ENCODE measurements around the gene DRAP1. TPM values are rescaled to one million over a fixed set of nuclear protein-coding genes. Genes with fewer than 3 reads are reported as not detected.

DRAP1 gene
- 10 to 100 TPM; 57.3 to 89.8 (median 71.1) TPM for polyA plus RNA-seq (ENCODE audit: low read depth in 6 of 6)

- ATAC-seq (ENCODE audit: low read depth in 2 of 2), result peak; percentile 88 to 90
- DNase-seq, result peak; percentile 96
- H3K27ac Mint-ChIP-seq, result peak within 1 kb of the TSS; percentile 82 to 92 (median 86)
- H3K36me3 Mint-ChIP-seq, result no peaks in the 10 kb centered on the region
- H3K9me3 Mint-ChIP-seq, result no peaks in the 10 kb centered on the region
- H3K4me3 Mint-ChIP-seq, result peak within 1 kb of the TSS; percentile 85 to 98 (median 92)
- no peaks in the 10 kb centered on the region for H3K27me3 Mint-ChIP-seq
- H3K4me1 Mint-ChIP-seq, result peaks cover 35 to 60% (median 53%) of the 10 kb centered on the region in 3 donors
These were observed at the start of gene DRAP1 for GRCh38 chr11:65919141-65919572. Gene DRAP1 (plus strand): TSS chr11:65919426. CDS start chr11:65919502, 76 bp downstream.

GRCh38 chr11:65869643-65870306 is 49.5 kb upstream of the DRAP1 start:
- H3K27ac Mint-ChIP-seq, result peak overlapping the region in 3 of 6 donors; percentile 47 to 72 (median 63)
- peaks cover 0 to 7% (median 0%) of the 10 kb centered on the region in 3 donors for H3K27me3 Mint-ChIP-seq

GRCh38 chr11:65870307-65870658 is 48.9 kb upstream of the DRAP1 start:
- no peak for DNase-seq
- Mint-ChIP-seq H3K36me3 (peaks cover 0 to 1% of the 10 kb centered on the region in 2 donors), H3K27me3 (peaks cover 0 to 7% (median 0%) of the 10 kb centered on the region in 3 donors), H3K4me1 (peaks cover 22 to 34% (median 23%) of the 10 kb centered on the region in 3 donors), H3K9me3 (no peaks in the 10 kb centered on the region), H3K4me3 (peak overlapping the region in 3 of 8 donors; percentile 29 to 82 (median 61)), H3K27ac (no peak overlapping the region)
- ATAC-seq (ENCODE audit: low read depth in 2 of 2), result no peak

More at GRCh38 chr11:65869643-65870306, 49.5 kb upstream of the DRAP1 start:
- no peak for DNase-seq
- H3K4me1 Mint-ChIP-seq, result peaks cover 22 to 38% (median 27%) of the 10 kb centered on the region in 3 donors
- peaks cover 0 to 6% of the 10 kb centered on the region in 2 donors for H3K36me3 Mint-ChIP-seq
- H3K4me3 Mint-ChIP-seq, result peak overlapping the region in 3 of 8 donors; percentile 3 to 78 (median 20)
- ATAC-seq (ENCODE audit: low read depth in 2 of 2), result no peak
- H3K9me3 Mint-ChIP-seq, result no peaks in the 10 kb centered on the region

GRCh38 chr11:65870706-65871681 is 48.2 kb upstream of the DRAP1 start:
- Mint-ChIP-seq H3K36me3 (no peaks in the 10 kb centered on the region), H3K4me3 (peak overlapping the region in 6 of 8 donors; percentile 52 to 82 (median 60)), H3K27ac (peak overlapping the region in 2 of 6 donors; percentile 14 to 36), H3K4me1 (peaks cover 22 to 33% (median 22%) of the 10 kb centered on the region in 3 donors), H3K9me3 (no peaks in the 10 kb centered on the region), H3K27me3 (peaks cover 0 to 7% (median 0%) of the 10 kb centered on the region in 3 donors)
- DNase-seq, result no peak
- no peak for ATAC-seq (ENCODE audit: low read depth in 2 of 2)

- ATAC-seq (ENCODE audit: low read depth in 2 of 2), result no peak
- H3K9me3 Mint-ChIP-seq, result no peaks in the 10 kb centered on the region
- H3K36me3 Mint-ChIP-seq, result no peaks in the 10 kb centered on the region
- peak overlapping the region in 7 of 8 donors; percentile 45 to 77 (median 54) for H3K4me3 Mint-ChIP-seq
- peaks cover 0 to 7% (median 0%) of the 10 kb centered on the region in 3 donors for H3K27me3 Mint-ChIP-seq
- peak overlapping the region in 2 of 6 donors; percentile 14 to 65 for H3K27ac Mint-ChIP-seq
- no peak for DNase-seq
- peaks cover 22 to 32% (median 22%) of the 10 kb centered on the region in 3 donors for H3K4me1 Mint-ChIP-seq
These were observed 47.2 kb upstream of the DRAP1 start for GRCh38 chr11:65871811-65872548.

GRCh38 chr11:65872586-65873317 is 46.5 kb upstream of the DRAP1 start, which contains the start of gene EFEMP2:
Gene EFEMP2 (minus strand): TSS chr11:65872800. CDS start chr11:65872354, 446 bp downstream.
- H3K27me3 Mint-ChIP-seq, result peaks cover 0 to 7% (median 0%) of the 10 kb centered on the region in 3 donors
- H3K4me3 Mint-ChIP-seq, result peak within 1 kb of the TSS; percentile 83 to 94 (median 89)
- ATAC-seq (ENCODE audit: low read depth in 2 of 2) (no peak), DNase-seq (no peak)
- H3K9me3 Mint-ChIP-seq, result no peaks in the 10 kb centered on the region
- peaks cover 22 to 25% (median 22%) of the 10 kb centered on the region in 3 donors for H3K4me1 Mint-ChIP-seq
- peak within 1 kb of the TSS; percentile 84 to 98 (median 97) for H3K27ac Mint-ChIP-seq
- no peaks in the 10 kb centered on the region for H3K36me3 Mint-ChIP-seq

- peaks cover 22% of the 10 kb centered on the region in 3 donors for H3K4me1 Mint-ChIP-seq
- ATAC-seq (ENCODE audit: low read depth in 2 of 2) (peak; percentile 88 to 92), DNase-seq (peak; percentile 98)
- H3K36me3 Mint-ChIP-seq, result no peaks in the 10 kb centered on the region
- H3K27me3 Mint-ChIP-seq, result peaks cover 0 to 7% (median 0%) of the 10 kb centered on the region in 3 donors
- H3K9me3 Mint-ChIP-seq, result no peaks in the 10 kb centered on the region
- H3K27ac Mint-ChIP-seq, result peak overlapping the region; percentile 84 to 98 (median 97)
- peak overlapping the region; percentile 83 to 94 (median 89) for H3K4me3 Mint-ChIP-seq
These were observed 45.7 kb upstream of the DRAP1 start for GRCh38 chr11:65873318-65874156.

GRCh38 chr11:65879617-65880016 is 39.6 kb upstream of the DRAP1 start, which contains the start of gene CTSW:
Gene CTSW (plus strand): TSS chr11:65879837. CDS start chr11:65879855, 18 bp downstream.
- H3K27ac Mint-ChIP-seq, result peak within 1 kb of the TSS in 2 of 6 donors; percentile 29 to 81
- no peak for ATAC-seq (ENCODE audit: low read depth in 2 of 2)
- peaks cover 0 to 3% of the 10 kb centered on the region in 2 donors for H3K36me3 Mint-ChIP-seq
- no peaks in the 10 kb centered on the region for H3K27me3 Mint-ChIP-seq
- no peak for DNase-seq
- peaks cover 8 to 23% (median 11%) of the 10 kb centered on the region in 3 donors for H3K4me1 Mint-ChIP-seq
- no peaks in the 10 kb centered on the region for H3K9me3 Mint-ChIP-seq
- peak within 1 kb of the TSS in 1 of 8 donors; percentile 27 for H3K4me3 Mint-ChIP-seq

GRCh38 chr11:65880027-65880426 is 39.2 kb upstream of the DRAP1 start:
- no peak for DNase-seq
- Mint-ChIP-seq H3K9me3 (no peaks in the 10 kb centered on the region), H3K36me3 (peaks cover 0 to 4% of the 10 kb centered on the region in 2 donors), H3K27me3 (no peaks in the 10 kb centered on the region), H3K27ac (peak overlapping the region in 1 of 6 donors; percentile 5), H3K4me1 (peaks cover 12 to 28% (median 15%) of the 10 kb centered on the region in 3 donors), H3K4me3 (peak overlapping the region in 1 of 8 donors; percentile 27)
- no peak for ATAC-seq (ENCODE audit: low read depth in 2 of 2)

- Mint-ChIP-seq H3K27ac (peak overlapping the region in 2 of 6 donors; percentile 80 to 85), H3K4me1 (peaks cover 15 to 32% (median 21%) of the 10 kb centered on the region in 3 donors), H3K36me3 (peaks cover 0 to 4% of the 10 kb centered on the region in 2 donors), H3K4me3 (no peak overlapping the region), H3K27me3 (no peaks in the 10 kb centered on the region), H3K9me3 (no peaks in the 10 kb centered on the region)
- ATAC-seq (ENCODE audit: low read depth in 2 of 2) (no peak), DNase-seq (no peak)
These were observed 38.3 kb upstream of the DRAP1 start for GRCh38 chr11:65880844-65881421.

All from naive B cell (primary cell).